ENCODE measurements around the gene ZC3H8. TPM values are rescaled to one million over a fixed set of nuclear protein-coding genes. Genes with fewer than 3 reads are reported as not detected.

Gene ZC3H8
- total and polyA plus RNA-seq, 2 experiments from 2014 or later: 2.7 to 7.0 TPM

GRCh38 chr2:112259509-112260294, 4.9 kb upstream of the ZC3H8 start:
- H3K4me2 ChIP-seq (ENCODE audit: unreplicated experiment): peak overlapping the region; percentile 82

DNA sequence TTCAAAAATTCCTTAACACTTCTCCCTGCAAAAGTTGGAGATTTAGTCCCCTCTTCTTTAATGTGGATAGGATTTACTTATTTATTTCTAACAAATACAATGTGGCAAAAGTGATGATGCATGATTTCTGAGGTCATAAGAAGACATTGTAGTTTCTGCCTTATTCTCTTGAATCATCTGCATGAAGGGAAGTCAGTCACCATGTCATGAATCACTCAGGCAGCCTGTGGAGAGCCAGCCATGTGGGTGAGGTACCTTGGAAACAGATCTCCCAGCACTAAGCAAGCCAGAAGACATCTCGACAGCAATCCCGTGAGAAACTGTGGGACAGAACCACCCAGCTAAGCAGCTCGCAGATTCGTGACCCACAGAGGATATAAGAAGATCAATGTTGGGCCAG, 2.7 kb upstream of the ZC3H8 start:
- 57 to 65% methylated on average over 4 of the region's 4 CpGs for WGBS, 2 experiments (ENCODE audit: low coverage in 1 of 2, low lambda C conversion rate in 2 of 2, missing lambda C conversion rate in 2 of 2)
- no peaks in the 10 kb centered on the region for H3K9me2 ChIP-seq (ENCODE audit: insufficient read depth)
- H3K79me2 ChIP-seq (ENCODE audit: insufficient read depth): peaks cover 11% of the 10 kb centered on the region
- H4K20me1 ChIP-seq (ENCODE audit: insufficient read depth): no peaks in the 10 kb centered on the region
- no peaks in the 10 kb centered on the region for H3K27me3 ChIP-seq (replicated peaks; ENCODE audit: insufficient read depth)
- H2AFZ ChIP-seq: no peak overlapping the region
- H3K4me3 ChIP-seq: no peak overlapping the region
- H3F3A ChIP-seq (ENCODE audit: insufficient read depth): 0 out of 2 replicates have a peak, but pooled peaks cover 6% of the 10 kb centered on the region
- no peaks in the 10 kb centered on the region for H3K36me3 ChIP-seq (ENCODE audit: low read depth)
- no peak overlapping the region for H3K27ac ChIP-seq
- no peak for TF ChIP-seq EZH2 (IDR thresholded peaks at IDR 0.05; ENCODE audit: insufficient read depth, poor library complexity, severe bottlenecking)
- TF ChIP-seq EZH2phosphoT487 (IDR thresholded peaks at IDR 0.05; ENCODE audit: insufficient read depth, low read depth): no peak
- in situ Hi-C loops (cut with MboI): no loop called here
- H3K4me1 ChIP-seq (ENCODE audit: insufficient read depth): 0 out of 2 replicates have a peak, but pooled peaks cover 10% of the 10 kb centered on the region
- H3K9ac ChIP-seq: no peak overlapping the region
- no peak overlapping the region for H3K4me2 ChIP-seq (ENCODE audit: unreplicated experiment)
- DNase-seq: peak; percentile 53
- no peaks in the 10 kb centered on the region for H3K9me3 ChIP-seq (ENCODE audit: low read depth)

More at GRCh38 chr2:112259509-112260294, 4.9 kb upstream of the ZC3H8 start:
- no peak for TF ChIP-seq EZH2 (IDR thresholded peaks at IDR 0.05; ENCODE audit: insufficient read depth, poor library complexity, severe bottlenecking)
- no peak for TF ChIP-seq EZH2phosphoT487 (IDR thresholded peaks at IDR 0.05; ENCODE audit: insufficient read depth, low read depth)
- no peaks in the 10 kb centered on the region for H3K27me3 ChIP-seq (replicated peaks; ENCODE audit: insufficient read depth)
- H3K9me2 ChIP-seq (ENCODE audit: insufficient read depth): no peaks in the 10 kb centered on the region
- H3F3A ChIP-seq (ENCODE audit: insufficient read depth): 0 out of 2 replicates have a peak, but pooled peaks cover 6% of the 10 kb centered on the region
- WGBS, 2 experiments (ENCODE audit: low coverage in 1 of 2, low lambda C conversion rate in 2 of 2, missing lambda C conversion rate in 2 of 2): 19 to 21% methylated on average over 15 of the region's 15 CpGs
- H3K79me2 ChIP-seq (ENCODE audit: insufficient read depth): no peaks in the 10 kb centered on the region
- DNase-seq: peak; percentile 83
- H3K27ac ChIP-seq: no peak overlapping the region
- H2AFZ ChIP-seq: peak overlapping the region; percentile 94
- 0 out of 2 replicates have a peak overlapping the region, but pooled peaks have one; percentile 27 for H3K9ac ChIP-seq
- no peaks in the 10 kb centered on the region for H3K4me1 ChIP-seq (ENCODE audit: insufficient read depth)
- no peaks in the 10 kb centered on the region for H4K20me1 ChIP-seq (ENCODE audit: insufficient read depth)
- in situ Hi-C loops (cut with MboI): no loop called here
- H3K36me3 ChIP-seq (ENCODE audit: low read depth): no peaks in the 10 kb centered on the region
- no peaks in the 10 kb centered on the region for H3K9me3 ChIP-seq (ENCODE audit: low read depth)
- peak overlapping the region; percentile 54 for H3K4me3 ChIP-seq

DNA sequence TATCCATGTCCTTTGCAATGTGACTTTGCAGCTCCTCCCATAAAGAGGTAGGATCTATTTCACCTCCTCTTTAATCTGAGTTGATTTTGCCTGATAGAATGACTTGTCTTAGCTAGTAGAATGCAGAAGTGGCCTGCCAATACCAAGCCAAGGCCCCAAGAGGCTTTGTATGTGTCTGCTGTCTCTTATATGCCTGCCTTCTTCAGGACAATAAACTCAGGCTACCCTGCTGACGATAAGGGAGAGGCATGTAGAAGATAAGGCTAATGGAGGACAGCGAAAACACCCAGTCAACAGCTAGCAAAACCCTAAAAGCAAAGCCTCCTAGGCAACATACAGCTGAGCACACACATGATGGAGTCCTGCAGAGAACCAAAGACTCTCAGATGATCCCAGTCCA, 1.8 kb upstream of the ZC3H8 start:
- Histone ChIP-seq H3K4me2 (ENCODE audit: unreplicated experiment) (no peak overlapping the region), H3K4me3 (no peak overlapping the region), H3K36me3 (ENCODE audit: low read depth) (no peaks in the 10 kb centered on the region), H3K9me3 (ENCODE audit: low read depth) (no peaks in the 10 kb centered on the region), H3K9me2 (ENCODE audit: insufficient read depth) (no peaks in the 10 kb centered on the region), H3K27ac (no peak overlapping the region), H3K4me1 (ENCODE audit: insufficient read depth) (0 out of 2 replicates have a peak, but pooled peaks cover 10% of the 10 kb centered on the region), H3F3A (ENCODE audit: insufficient read depth) (peaks cover 6% of the 10 kb centered on the region; the same call in 1 of the 2 replicates), H2AFZ (no peak overlapping the region; the same call in 1 of the 2 replicates), H4K20me1 (ENCODE audit: insufficient read depth) (no peaks in the 10 kb centered on the region), H3K9ac (no peak overlapping the region), H3K27me3 (replicated peaks; ENCODE audit: insufficient read depth) (no peaks in the 10 kb centered on the region), H3K79me2 (ENCODE audit: insufficient read depth) (peaks cover 11% of the 10 kb centered on the region)
- in situ Hi-C loops (cut with MboI): no loop called here
- TF ChIP-seq EZH2 (IDR thresholded peaks at IDR 0.05; ENCODE audit: insufficient read depth, poor library complexity, severe bottlenecking) (no peak), EZH2phosphoT487 (IDR thresholded peaks at IDR 0.05; ENCODE audit: insufficient read depth, low read depth) (no peak)
- 67 to 77% methylated on average over 2 of the region's 2 CpGs for WGBS, 2 experiments (ENCODE audit: low coverage in 1 of 2, low lambda C conversion rate in 2 of 2, missing lambda C conversion rate in 2 of 2)
- no peak for DNase-seq

- in situ Hi-C loops (cut with MboI): no loop called here
- Histone ChIP-seq H3K27ac (no peak overlapping the region), H3K27me3 (replicated peaks; ENCODE audit: insufficient read depth) (no peaks in the 10 kb centered on the region), H3K4me1 (ENCODE audit: insufficient read depth) (0 out of 2 replicates have a peak, but pooled peaks cover 10% of the 10 kb centered on the region), H2AFZ (peak overlapping the region; percentile 95; the same call in 1 of the 2 replicates), H3K9me3 (ENCODE audit: low read depth) (no peaks in the 10 kb centered on the region), H3K4me3 (no peak overlapping the region), H3K9me2 (ENCODE audit: insufficient read depth) (no peaks in the 10 kb centered on the region), H4K20me1 (ENCODE audit: insufficient read depth) (no peaks in the 10 kb centered on the region), H3K9ac (no peak overlapping the region), H3K36me3 (ENCODE audit: low read depth) (no peaks in the 10 kb centered on the region), H3F3A (ENCODE audit: insufficient read depth) (peaks cover 6% of the 10 kb centered on the region; the same call in 1 of the 2 replicates), H3K4me2 (ENCODE audit: unreplicated experiment) (no peak overlapping the region), H3K79me2 (ENCODE audit: insufficient read depth) (peaks cover 14% of the 10 kb centered on the region)
- no peak for DNase-seq
- 96 to 98% methylated on average over 2 of the region's 2 CpGs for WGBS, 2 experiments (ENCODE audit: low coverage in 1 of 2, low lambda C conversion rate in 2 of 2, missing lambda C conversion rate in 2 of 2)
- TF ChIP-seq EZH2phosphoT487 (IDR thresholded peaks at IDR 0.05; ENCODE audit: insufficient read depth, low read depth): no peak
- TF ChIP-seq EZH2 (IDR thresholded peaks at IDR 0.05; ENCODE audit: insufficient read depth, poor library complexity, severe bottlenecking): no peak
These were observed 1.0 kb upstream of the ZC3H8 start for GRCh38 chr2:112255875-112256274.
